ENCODE measurements around the gene GNGT1.

GNGT1 gene

DNA sequence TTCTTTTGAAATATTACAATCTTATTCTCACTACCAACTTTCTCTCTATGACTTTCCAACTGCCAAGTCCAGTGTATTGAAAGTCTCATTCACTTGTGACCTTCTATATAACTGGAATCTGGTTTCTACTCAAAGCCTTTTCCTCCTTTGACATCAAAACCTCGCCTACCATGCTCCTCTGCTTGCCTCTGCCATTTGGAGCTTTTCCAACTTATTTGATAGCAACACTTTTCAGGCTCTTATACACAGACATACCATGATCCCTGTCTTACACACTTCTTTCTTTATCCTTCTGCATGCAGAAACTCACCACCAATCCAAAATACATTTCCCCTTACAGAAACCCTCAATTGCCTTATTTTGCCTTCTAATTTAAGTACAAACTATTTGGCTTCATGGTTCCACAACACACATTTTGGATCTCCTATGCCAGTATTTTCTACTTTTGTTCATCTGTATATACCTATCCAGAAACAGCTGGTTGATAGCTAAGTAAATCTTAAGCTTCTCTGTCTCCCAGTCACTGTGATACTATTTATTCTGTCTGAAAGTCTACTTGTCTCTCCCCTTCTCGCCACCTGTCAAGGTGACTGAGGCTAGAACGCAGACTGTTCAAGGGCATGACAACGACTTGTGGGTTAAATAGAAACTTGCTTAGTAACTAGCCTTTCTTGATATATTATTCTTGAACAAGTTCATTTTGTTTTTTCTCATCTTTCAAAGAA, 37.6 kb downstream of the GNGT1 start:
- H3K36me3 ChIP-seq (ENCODE audit: control insufficient read depth in 2 of 2, insufficient read depth in 2 of 2, low read length in 2 of 2) = no peaks in the 10 kb centered on the region
- H3K27me3 ChIP-seq (ENCODE audit: control insufficient read depth in 1 of 2, insufficient read depth in 2 of 2, low read length in 2 of 2) = no peaks in the 10 kb centered on the region
- H3K4me3 ChIP-seq (ENCODE audit: low read length in 2 of 2) = no peak overlapping the region
- H3K9me3 ChIP-seq (ENCODE audit: control insufficient read depth in 2 of 2, low read length in 2 of 2) = no peaks in the 10 kb centered on the region
- H3K27ac ChIP-seq (ENCODE audit: low read length) = no peak overlapping the region
- no peaks in the 10 kb centered on the region for H3K4me1 ChIP-seq (ENCODE audit: control insufficient read depth, insufficient read depth, low read length)
- no peak overlapping the region for H3K9ac ChIP-seq (ENCODE audit: low read length in 2 of 2)

DNA sequence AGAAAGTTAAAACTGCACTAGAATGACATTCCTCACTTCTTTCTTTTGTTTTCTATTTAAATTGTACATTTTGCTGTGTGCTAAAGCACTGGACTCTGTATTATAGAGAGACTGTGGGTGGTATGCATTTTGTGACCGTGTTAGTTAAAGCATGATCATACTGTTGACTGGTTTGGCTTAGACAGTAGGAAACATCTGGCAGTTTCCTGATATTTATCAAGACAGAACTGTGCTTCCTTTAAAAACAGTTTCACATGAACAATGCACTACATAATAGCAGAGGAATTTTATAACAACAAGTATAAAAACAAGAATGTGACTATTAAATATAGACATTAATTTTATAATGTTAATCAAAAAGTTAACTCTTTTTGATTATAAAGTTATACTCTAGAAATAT, 38.3 kb downstream of the GNGT1 start:
- Histone ChIP-seq H3K27ac (ENCODE audit: low read length) (no peak overlapping the region), H3K36me3 (ENCODE audit: control insufficient read depth in 2 of 2, insufficient read depth in 2 of 2, low read length in 2 of 2) (no peaks in the 10 kb centered on the region), H3K4me1 (ENCODE audit: control insufficient read depth, insufficient read depth, low read length) (no peaks in the 10 kb centered on the region), H3K9ac (ENCODE audit: low read length in 2 of 2) (no peak overlapping the region), H3K4me3 (ENCODE audit: low read length in 2 of 2) (no peak overlapping the region), H3K9me3 (ENCODE audit: control insufficient read depth in 2 of 2, low read length in 2 of 2) (no peaks in the 10 kb centered on the region), H3K27me3 (ENCODE audit: control insufficient read depth in 1 of 2, insufficient read depth in 2 of 2, low read length in 2 of 2) (no peaks in the 10 kb centered on the region)

DNA sequence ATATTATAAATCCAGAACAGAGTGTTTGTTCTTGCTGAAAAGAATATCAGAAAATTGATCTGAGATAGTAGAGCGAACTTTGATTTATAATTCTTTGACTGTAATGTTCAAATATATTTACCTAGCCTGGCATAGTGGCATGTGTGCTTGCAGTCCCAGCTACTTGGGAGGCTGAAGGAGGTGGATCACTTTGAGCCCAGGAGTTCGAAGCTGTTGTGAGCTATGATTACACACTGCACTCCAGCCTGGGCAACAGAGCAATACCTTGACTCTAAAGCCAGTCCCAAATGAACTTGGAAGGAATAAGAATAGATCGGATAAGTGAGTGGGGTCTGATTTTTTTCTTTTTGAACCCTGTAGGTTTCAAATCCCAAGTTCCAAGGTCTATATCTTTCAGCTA, 38.7 kb downstream of the GNGT1 start:
- no peaks in the 10 kb centered on the region for H3K27me3 ChIP-seq (ENCODE audit: control insufficient read depth in 1 of 2, insufficient read depth in 2 of 2, low read length in 2 of 2)
- H3K9ac ChIP-seq (ENCODE audit: low read length in 2 of 2) = no peak overlapping the region
- H3K4me1 ChIP-seq (ENCODE audit: control insufficient read depth, insufficient read depth, low read length) = no peaks in the 10 kb centered on the region
- no peak overlapping the region for H3K4me3 ChIP-seq (ENCODE audit: low read length in 2 of 2)
- H3K27ac ChIP-seq (ENCODE audit: low read length) = no peak overlapping the region
- H3K36me3 ChIP-seq (ENCODE audit: control insufficient read depth in 2 of 2, insufficient read depth in 2 of 2, low read length in 2 of 2) = no peaks in the 10 kb centered on the region
- no peaks in the 10 kb centered on the region for H3K9me3 ChIP-seq (ENCODE audit: control insufficient read depth in 2 of 2, low read length in 2 of 2)

- no peak overlapping the region for H3K27ac ChIP-seq (ENCODE audit: low read length)
These were observed 39.6 kb downstream of the GNGT1 start for GRCh38 chr7:93945756-93946535.

GRCh38 chr7:93948106-93948505, 41.7 kb downstream of the GNGT1 start:
- H3K27ac ChIP-seq (ENCODE audit: low read length) = no peak overlapping the region

More at GRCh38 chr7:93945756-93946535, 39.6 kb downstream of the GNGT1 start:
- H3K4me1 ChIP-seq (ENCODE audit: control insufficient read depth, insufficient read depth, low read length) = no peaks in the 10 kb centered on the region
- no peaks in the 10 kb centered on the region for H3K9me3 ChIP-seq (ENCODE audit: control insufficient read depth in 2 of 2, low read length in 2 of 2)
- H3K4me3 ChIP-seq (ENCODE audit: low read length in 2 of 2) = no peak overlapping the region
- no peaks in the 10 kb centered on the region for H3K36me3 ChIP-seq (ENCODE audit: control insufficient read depth in 2 of 2, insufficient read depth in 2 of 2, low read length in 2 of 2)
- no peak overlapping the region for H3K9ac ChIP-seq (ENCODE audit: low read length in 2 of 2)
- H3K27me3 ChIP-seq (ENCODE audit: control insufficient read depth in 1 of 2, insufficient read depth in 2 of 2, low read length in 2 of 2) = no peaks in the 10 kb centered on the region

DNA sequence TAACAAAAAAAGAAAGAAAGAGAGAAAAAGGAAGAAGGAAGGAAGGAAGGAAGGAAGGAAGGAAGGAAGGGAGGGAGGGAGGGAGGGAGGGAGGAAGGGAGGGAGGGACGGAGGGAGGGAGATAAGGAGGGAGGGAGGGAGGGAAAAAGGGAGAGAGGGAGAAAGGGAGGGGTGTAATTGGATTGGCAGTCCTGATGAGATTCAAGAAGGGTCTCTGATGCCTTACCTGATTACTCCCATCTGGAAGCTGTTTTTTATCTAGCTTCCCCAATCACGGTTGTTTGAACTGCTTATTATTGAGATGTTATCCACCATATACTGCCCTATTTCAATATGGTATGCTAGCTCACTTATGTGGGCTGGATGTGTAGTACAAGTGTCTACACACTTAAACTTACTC, 42.5 kb downstream of the GNGT1 start:
- Histone ChIP-seq H3K4me3 (ENCODE audit: low read length in 2 of 2) (no peak overlapping the region), H3K36me3 (ENCODE audit: control insufficient read depth in 2 of 2, insufficient read depth in 2 of 2, low read length in 2 of 2) (no peaks in the 10 kb centered on the region), H3K9ac (ENCODE audit: low read length in 2 of 2) (no peak overlapping the region), H3K4me1 (ENCODE audit: control insufficient read depth, insufficient read depth, low read length) (no peaks in the 10 kb centered on the region), H3K27me3 (ENCODE audit: control insufficient read depth in 1 of 2, insufficient read depth in 2 of 2, low read length in 2 of 2) (no peaks in the 10 kb centered on the region), H3K9me3 (ENCODE audit: control insufficient read depth in 2 of 2, low read length in 2 of 2) (no peaks in the 10 kb centered on the region), H3K27ac (ENCODE audit: low read length) (no peak overlapping the region)

More at GRCh38 chr7:93948106-93948505, 41.7 kb downstream of the GNGT1 start:
- H3K9ac ChIP-seq (ENCODE audit: low read length in 2 of 2) = no peak overlapping the region
- H3K9me3 ChIP-seq (ENCODE audit: control insufficient read depth in 2 of 2, low read length in 2 of 2) = no peaks in the 10 kb centered on the region
- no peaks in the 10 kb centered on the region for H3K27me3 ChIP-seq (ENCODE audit: control insufficient read depth in 1 of 2, insufficient read depth in 2 of 2, low read length in 2 of 2)
- H3K4me3 ChIP-seq (ENCODE audit: low read length in 2 of 2) = no peak overlapping the region
- H3K4me1 ChIP-seq (ENCODE audit: control insufficient read depth, insufficient read depth, low read length) = no peaks in the 10 kb centered on the region
- H3K36me3 ChIP-seq (ENCODE audit: control insufficient read depth in 2 of 2, insufficient read depth in 2 of 2, low read length in 2 of 2) = no peaks in the 10 kb centered on the region

DNA sequence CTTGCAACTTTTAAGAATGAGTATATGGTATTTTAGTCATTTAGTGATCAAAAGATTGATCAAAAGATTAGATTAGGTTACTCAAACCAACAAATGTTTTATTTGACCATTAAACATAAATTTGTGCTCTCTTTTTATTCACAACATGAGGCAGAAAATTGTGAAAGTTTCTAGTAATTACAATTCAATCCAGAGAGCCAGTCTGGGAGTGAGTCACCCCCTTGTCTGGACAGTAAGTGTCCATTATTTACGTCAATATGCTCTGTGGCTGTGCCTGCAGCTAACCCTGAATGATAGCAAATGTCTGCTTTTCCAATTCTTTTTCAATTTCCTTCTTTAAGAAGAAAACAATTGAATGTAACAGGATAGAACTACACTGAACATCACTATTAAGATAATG, 43.1 kb downstream of the GNGT1 start:
- H3K27me3 ChIP-seq (ENCODE audit: control insufficient read depth in 1 of 2, insufficient read depth in 2 of 2, low read length in 2 of 2) = no peaks in the 10 kb centered on the region
- H3K36me3 ChIP-seq (ENCODE audit: control insufficient read depth in 2 of 2, insufficient read depth in 2 of 2, low read length in 2 of 2) = no peaks in the 10 kb centered on the region
- no peak overlapping the region for H3K27ac ChIP-seq (ENCODE audit: low read length)
- no peak overlapping the region for H3K9ac ChIP-seq (ENCODE audit: low read length in 2 of 2)
- H3K4me3 ChIP-seq (ENCODE audit: low read length in 2 of 2) = no peak overlapping the region
- H3K4me1 ChIP-seq (ENCODE audit: control insufficient read depth, insufficient read depth, low read length) = no peaks in the 10 kb centered on the region
- no peaks in the 10 kb centered on the region for H3K9me3 ChIP-seq (ENCODE audit: control insufficient read depth in 2 of 2, low read length in 2 of 2)

DNA sequence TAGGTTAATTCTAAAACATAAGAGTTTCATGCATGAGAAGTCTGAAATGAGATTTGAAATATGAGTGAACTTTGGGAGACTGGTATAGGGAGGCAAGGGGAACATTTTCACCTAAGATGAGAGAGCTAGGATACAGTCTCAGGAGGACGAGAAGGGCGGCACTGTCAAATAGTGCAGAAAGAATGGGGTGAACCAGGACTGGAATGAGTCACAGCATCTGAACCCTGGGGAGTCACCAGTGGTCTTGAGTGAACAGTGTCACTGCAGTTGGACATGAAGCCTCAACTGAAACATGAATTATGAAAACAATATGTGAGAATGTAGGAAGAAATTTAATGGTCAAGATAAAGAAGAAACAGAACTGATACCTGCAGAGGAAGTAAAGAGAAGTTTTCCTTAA, 48.9 kb downstream of the GNGT1 start:
- Histone ChIP-seq H3K4me1 (ENCODE audit: control insufficient read depth, insufficient read depth, low read length) (no peaks in the 10 kb centered on the region), H3K27me3 (ENCODE audit: control insufficient read depth in 1 of 2, insufficient read depth in 2 of 2, low read length in 2 of 2) (no peaks in the 10 kb centered on the region), H3K27ac (ENCODE audit: low read length) (no peak overlapping the region), H3K36me3 (ENCODE audit: control insufficient read depth in 2 of 2, insufficient read depth in 2 of 2, low read length in 2 of 2) (no peaks in the 10 kb centered on the region), H3K9me3 (ENCODE audit: control insufficient read depth in 2 of 2, low read length in 2 of 2) (no peaks in the 10 kb centered on the region), H3K9ac (ENCODE audit: low read length in 2 of 2) (no peak overlapping the region), H3K4me3 (ENCODE audit: low read length in 2 of 2) (no peak overlapping the region)

DNA sequence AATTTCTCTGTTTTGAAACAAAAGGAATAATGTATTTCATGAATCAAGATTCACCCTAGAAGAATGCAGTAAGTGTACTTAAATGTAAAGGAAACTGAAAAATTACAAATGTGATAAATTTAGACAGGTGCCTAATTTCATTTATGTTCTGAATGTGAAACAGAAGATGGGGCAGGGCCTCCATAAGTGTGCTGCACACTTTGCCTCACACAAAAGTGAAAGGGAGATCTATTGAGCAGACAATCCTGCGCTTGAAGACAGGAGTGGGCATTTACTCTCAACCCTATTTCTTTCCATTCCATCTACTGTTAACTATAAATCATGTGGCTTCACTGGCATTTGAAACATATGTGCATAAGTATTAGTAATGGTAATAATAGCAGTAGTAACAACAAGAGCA, 51.4 kb downstream of the GNGT1 start:
- Histone ChIP-seq H3K4me3 (ENCODE audit: low read length in 2 of 2) (no peak overlapping the region), H3K9ac (ENCODE audit: low read length in 2 of 2) (no peak overlapping the region), H3K4me1 (ENCODE audit: control insufficient read depth, insufficient read depth, low read length) (no peaks in the 10 kb centered on the region), H3K27me3 (ENCODE audit: control insufficient read depth in 1 of 2, insufficient read depth in 2 of 2, low read length in 2 of 2) (no peaks in the 10 kb centered on the region), H3K9me3 (ENCODE audit: control insufficient read depth in 2 of 2, low read length in 2 of 2) (no peaks in the 10 kb centered on the region), H3K36me3 (ENCODE audit: control insufficient read depth in 2 of 2, insufficient read depth in 2 of 2, low read length in 2 of 2) (no peaks in the 10 kb centered on the region), H3K27ac (ENCODE audit: low read length) (no peak overlapping the region)

DNA sequence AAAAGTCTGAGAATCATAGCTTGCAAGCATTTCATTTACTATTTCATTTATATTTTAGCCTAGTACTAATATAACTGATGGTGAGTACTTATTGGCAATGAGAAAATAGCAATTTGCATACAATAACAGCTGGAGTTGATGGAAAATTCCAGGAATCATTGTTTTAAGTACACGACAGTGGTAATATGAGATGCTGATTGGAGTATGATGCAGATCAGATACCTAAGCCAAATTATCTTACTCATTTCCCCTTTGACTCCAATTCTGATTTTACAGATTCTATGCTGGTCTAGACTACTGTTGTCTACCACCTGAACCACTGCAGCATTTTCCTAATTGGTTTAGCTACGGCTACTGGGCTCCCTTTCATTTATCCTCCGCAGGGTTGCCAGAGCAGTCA, 51.8 kb downstream of the GNGT1 start:
- H3K9me3 ChIP-seq (ENCODE audit: control insufficient read depth in 2 of 2, low read length in 2 of 2) = no peaks in the 10 kb centered on the region
- no peak overlapping the region for H3K27ac ChIP-seq (ENCODE audit: low read length)
- H3K4me3 ChIP-seq (ENCODE audit: low read length in 2 of 2) = no peak overlapping the region
- H3K9ac ChIP-seq (ENCODE audit: low read length in 2 of 2) = no peak overlapping the region
- no peaks in the 10 kb centered on the region for H3K4me1 ChIP-seq (ENCODE audit: control insufficient read depth, insufficient read depth, low read length)
- H3K36me3 ChIP-seq (ENCODE audit: control insufficient read depth in 2 of 2, insufficient read depth in 2 of 2, low read length in 2 of 2) = no peaks in the 10 kb centered on the region
- H3K27me3 ChIP-seq (ENCODE audit: control insufficient read depth in 1 of 2, insufficient read depth in 2 of 2, low read length in 2 of 2) = no peaks in the 10 kb centered on the region

DNA sequence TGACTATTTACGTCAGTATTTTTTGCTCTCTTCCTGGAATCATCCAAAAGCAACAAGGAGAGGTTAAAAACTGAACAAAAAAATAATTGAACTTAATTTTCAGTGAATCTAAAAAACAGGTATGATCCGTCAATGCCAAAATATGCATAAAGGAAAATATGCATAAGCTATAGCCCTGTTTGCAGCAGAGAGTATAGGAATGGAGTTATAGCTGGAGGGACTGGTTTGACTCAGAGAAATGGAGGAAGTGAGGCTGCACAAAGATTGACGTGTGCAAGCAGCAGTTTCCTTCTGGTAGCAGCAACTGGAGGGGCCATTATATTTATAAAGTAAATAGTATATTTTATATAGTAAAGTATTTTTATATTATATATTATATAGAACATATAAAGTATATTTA, 52.3 kb downstream of the GNGT1 start:
- H3K27me3 ChIP-seq (ENCODE audit: control insufficient read depth in 1 of 2, insufficient read depth in 2 of 2, low read length in 2 of 2) = no peaks in the 10 kb centered on the region
- no peak overlapping the region for H3K27ac ChIP-seq (ENCODE audit: low read length)
- H3K36me3 ChIP-seq (ENCODE audit: control insufficient read depth in 2 of 2, insufficient read depth in 2 of 2, low read length in 2 of 2) = no peaks in the 10 kb centered on the region
- no peaks in the 10 kb centered on the region for H3K4me1 ChIP-seq (ENCODE audit: control insufficient read depth, insufficient read depth, low read length)
- no peak overlapping the region for H3K9ac ChIP-seq (ENCODE audit: low read length in 2 of 2)
- H3K9me3 ChIP-seq (ENCODE audit: control insufficient read depth in 2 of 2, low read length in 2 of 2) = no peaks in the 10 kb centered on the region
- no peak overlapping the region for H3K4me3 ChIP-seq (ENCODE audit: low read length in 2 of 2)
